ENCODE measurements around the gene ZRANB2. TPM values are rescaled to one million over a fixed set of nuclear protein-coding genes. Genes with fewer than 3 reads are reported as not detected.

ZRANB2 gene
- total and polyA plus RNA-seq, 2 of the 4 experiments (the other 2 are of a cell fraction), result 23.7 to 67.2 TPM

GRCh38 chr1:71028981-71029380 is 51.9 kb downstream of the ZRANB2 start:
- no peak overlapping the region for H2AK5ac ChIP-seq (ENCODE audit: low read depth, low read length)
- TF ChIP-seq BHLHE40 (IDR thresholded peaks at IDR 0.05; ENCODE audit: low read depth, low read length) (no peak), MXI1 (IDR thresholded peaks at IDR 0.05; ENCODE audit: borderline replicate concordance, low read depth, low read length) (no peak), CTCF (conservative IDR thresholded peaks at IDR 0.05; ENCODE audit: low read depth, low read length) (no peak), RFX5 (IDR thresholded peaks at IDR 0.05; ENCODE audit: low read depth, low read length) (no peak), MAZ (IDR thresholded peaks at IDR 0.05; ENCODE audit: borderline replicate concordance, low read depth, low read length) (no peak), RAD21 (IDR thresholded peaks at IDR 0.05; ENCODE audit: low read length) (no peak), RCOR1 (IDR thresholded peaks at IDR 0.05; ENCODE audit: insufficient replicate concordance, low read length) (no peak), FOS (IDR thresholded peaks at IDR 0.05; ENCODE audit: low read depth, low read length) (no peak), POLR2A (IDR thresholded peaks at IDR 0.05; ENCODE audit: low read depth, low read length) (no peak), USF2 (IDR thresholded peaks at IDR 0.05; ENCODE audit: low read depth, low read length) (no peak), NFE2L2 (IDR thresholded peaks at IDR 0.05; ENCODE audit: low read depth, low read length) (no peak), CHD1 (IDR thresholded peaks at IDR 0.05; ENCODE audit: low read depth, low read length) (no peak), ELK1 (IDR thresholded peaks at IDR 0.05; ENCODE audit: borderline replicate concordance, low read depth, low read length) (no peak), SMC3 (IDR thresholded peaks at IDR 0.05; ENCODE audit: low read depth, low read length) (no peak), CEBPB (IDR thresholded peaks at IDR 0.05; ENCODE audit: low read depth, low read length) (no peak), MAFK (IDR thresholded peaks at IDR 0.05; ENCODE audit: low read depth, low read length) (no peak)

More at GRCh38 chr1:71028981-71029380, 51.9 kb downstream of the ZRANB2 start:
- DNase-seq (no peak), ATAC-seq (ENCODE audit: low read depth) (no peak)
- intact Hi-C loops (cut with micrococcal nuclease) (no loop called here), in situ Hi-C loops (cut with MboI; ENCODE audit: low sequenced_read_pairs) (no loop called here), dilution Hi-C loops (cut with HindIII; ENCODE audit: low sequenced_read_pairs, unreplicated experiment) (no loop called here)
- Histone ChIP-seq H3K18ac (ENCODE audit: low read depth, low read length) (no peak overlapping the region), H4K20me1 (ENCODE audit: insufficient read depth, low read length) (no peaks in the 10 kb centered on the region), H3K27ac (ENCODE audit: insufficient read depth, low read length) (no peak overlapping the region), H2BK15ac (ENCODE audit: low read depth, low read length) (no peak overlapping the region), H3K4me2 (ENCODE audit: low read depth, low read length) (no peak overlapping the region), H4K91ac (ENCODE audit: insufficient read depth, low read depth, low read length) (no peak overlapping the region), H2BK5ac (ENCODE audit: low read depth, low read length, poor library complexity, severe bottlenecking) (no peak overlapping the region), H3K79me1 (ENCODE audit: low read depth in 1 of 2, low read length in 2 of 2) (no peaks in the 10 kb centered on the region), H3K9ac (ENCODE audit: low read depth, low read length) (no peak overlapping the region), H4K5ac (ENCODE audit: low read depth, low read length) (no peak overlapping the region), H2AFZ (replicated peaks; ENCODE audit: low read length, poor library complexity) (no peak overlapping the region), H2BK120ac (ENCODE audit: low read depth, low read length) (no peak overlapping the region), H3K27me3 (ENCODE audit: control insufficient read depth, insufficient read depth, low read length) (no peaks in the 10 kb centered on the region), H3K36me3 (ENCODE audit: control insufficient read depth, insufficient read depth, low read length) (no peaks in the 10 kb centered on the region), H2BK20ac (ENCODE audit: low read depth, low read length) (no peak overlapping the region), H3K4me1 (ENCODE audit: control insufficient read depth, insufficient read depth, low read length) (no peaks in the 10 kb centered on the region), H3K4me3 (ENCODE audit: insufficient read depth, low read depth, low read length) (no peak overlapping the region), H2AK9ac (replicated peaks; ENCODE audit: low read depth, low read length, poor library complexity) (no peak overlapping the region), H3K14ac (replicated peaks; ENCODE audit: low read depth, low read length) (no peak overlapping the region), H4K8ac (ENCODE audit: low read depth in 2 of 2, low read length in 2 of 2) (no peak overlapping the region), H3K4ac (ENCODE audit: low read depth, low read length) (no peak overlapping the region), H3K9me1 (ENCODE audit: insufficient read depth, low read length) (no peaks in the 10 kb centered on the region), H3K23ac (ENCODE audit: low read depth, low read length) (no peak overlapping the region), H3K9me3 (ENCODE audit: control insufficient read depth, insufficient read depth, low read length) (no peaks in the 10 kb centered on the region), H3K56ac (ENCODE audit: extremely low read depth, insufficient read depth, low read length) (no peak overlapping the region)
- CTCF ChIA-PET, result no interaction called here
- WGBS, 2 experiments (ENCODE audit: extremely low coverage in 2 of 2, insufficient read length in 1 of 2), result no CpG with 5 or more reads among the region's 1 CpG
- no TSS peak for BruUV-seq (replicated peaks)
- POLR2A ChIA-PET (ENCODE audit: unreplicated experiment), result no interaction called here
